ENCODE results near the gene SMO. TPM values are rescaled to one million over a fixed set of nuclear protein-coding genes. Genes with fewer than 3 reads are reported as not detected.

The SMO gene
- total and polyA plus RNA-seq, 9 of the 15 experiments (the other 6 are each of a cell fraction or from before 2014, with no cell fraction given), result 0.05 to 0.13 (median 0.10) TPM; not detected in 5

DNA sequence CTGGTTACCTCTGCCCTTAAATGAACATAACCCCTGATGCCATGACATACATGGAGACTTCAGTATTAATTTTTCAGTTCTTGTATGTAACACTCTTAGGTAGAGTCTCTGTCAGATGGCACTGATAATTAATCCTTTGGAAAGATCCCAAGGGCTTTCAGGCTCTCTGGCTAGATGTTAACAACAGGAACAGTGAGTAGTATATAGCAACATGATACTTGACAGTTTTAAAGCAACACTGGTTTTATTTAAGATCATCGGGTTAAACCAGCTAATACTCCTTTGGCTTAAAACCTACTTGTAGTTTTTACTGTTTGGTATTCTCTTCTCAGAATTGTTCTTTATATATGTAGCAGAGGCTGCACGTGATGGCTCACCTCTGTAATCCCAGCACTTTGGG lies 63.7 kb downstream of the SMO start:
- DNase-seq (ENCODE audit: extremely low read depth in 1 of 4, low spot score in 3 of 4), result no peak
- ChIA-PET POLR2A (interaction anchor here (0.6 to 2.2 kb wide), 2 partner anchors 20 to 27 kb away, joined by 3 to 5 read pairs; partner anchors contain the start of gene AHCYL2), CTCF (ENCODE audit: low intra/inter-chr PET ratio) (no interaction called here)
- BruUV-seq (replicated peaks), result no TSS peak
- H3K4me3 ChIP-seq, result no peak overlapping the region
- H3K4me2 ChIP-seq (ENCODE audit: insufficient read depth, low read length), result no peak overlapping the region
- H3K9me1 ChIP-seq (ENCODE audit: control insufficient read depth, insufficient read depth, low read length), result no peaks in the 10 kb centered on the region
- no peaks in the 10 kb centered on the region for H3K79me2 ChIP-seq (ENCODE audit: control insufficient read depth, insufficient read depth, low read length)
- ATAC-seq, result no peak
- intact Hi-C loops (cut with micrococcal nuclease), result no loop called here
- no peaks in the 10 kb centered on the region for H3K27me3 ChIP-seq (ENCODE audit: control insufficient read depth in 2 of 2, insufficient read depth in 2 of 2, low read length in 2 of 2)
- H4K20me1 ChIP-seq (replicated peaks; ENCODE audit: control insufficient read depth, insufficient read depth, low read length), result no peaks in the 10 kb centered on the region
- no peak for FAIRE-seq
- no peak overlapping the region for H3K9ac ChIP-seq (ENCODE audit: insufficient read depth in 1 of 2, low read depth in 2 of 2, low read length in 2 of 2)
- H3K9me3 ChIP-seq (replicated peaks; ENCODE audit: control insufficient read depth, insufficient read depth, low read depth, low read length), result no peaks in the 10 kb centered on the region
- H3K36me3 ChIP-seq (ENCODE audit: control insufficient read depth, insufficient read depth, low read length), result no peaks in the 10 kb centered on the region
- no peak overlapping the region for H3K27ac ChIP-seq (ENCODE audit: extremely low read depth, low read depth, low read length)
- 7% methylated on average over 2 of the region's 2 CpGs for WGBS (ENCODE audit: insufficient coverage, low coverage, missing lambda C conversion rate)
- in situ Hi-C loops (cut with MboI), result no loop called here
- no peak overlapping the region for H2AFZ ChIP-seq (ENCODE audit: low read depth, low read length)
- H3K4me1 ChIP-seq (replicated peaks in 1 of 2; ENCODE audit: control insufficient read depth in 2 of 2, insufficient read depth in 2 of 2, low read length in 2 of 2), result peaks cover 0 to 4% of the 10 kb centered on the region in 2 experiments; a peak in 1 of 5 replicates
- TF ChIP-seq SP2 (IDR thresholded peaks at IDR 0.05; ENCODE audit: extremely low read depth, low read depth, low read length, poor library complexity, severe bottlenecking) (no peak), GATAD2B (IDR thresholded peaks at IDR 0.05; ENCODE audit: borderline replicate concordance) (no peak), ZBTB8A (IDR thresholded peaks at IDR 0.05; ENCODE audit: partially characterized antibody) (no peak), MTA1 (IDR thresholded peaks at IDR 0.05; ENCODE audit: borderline replicate concordance) (no peak), POLR2AphosphoS2 (IDR thresholded peaks at IDR 0.05; ENCODE audit: low read length) (no peak), ZNF75A (CRISPR knock-in tag; IDR thresholded peaks at IDR 0.05) (no peak)
- TF ChIP-seq, protein P1, sequence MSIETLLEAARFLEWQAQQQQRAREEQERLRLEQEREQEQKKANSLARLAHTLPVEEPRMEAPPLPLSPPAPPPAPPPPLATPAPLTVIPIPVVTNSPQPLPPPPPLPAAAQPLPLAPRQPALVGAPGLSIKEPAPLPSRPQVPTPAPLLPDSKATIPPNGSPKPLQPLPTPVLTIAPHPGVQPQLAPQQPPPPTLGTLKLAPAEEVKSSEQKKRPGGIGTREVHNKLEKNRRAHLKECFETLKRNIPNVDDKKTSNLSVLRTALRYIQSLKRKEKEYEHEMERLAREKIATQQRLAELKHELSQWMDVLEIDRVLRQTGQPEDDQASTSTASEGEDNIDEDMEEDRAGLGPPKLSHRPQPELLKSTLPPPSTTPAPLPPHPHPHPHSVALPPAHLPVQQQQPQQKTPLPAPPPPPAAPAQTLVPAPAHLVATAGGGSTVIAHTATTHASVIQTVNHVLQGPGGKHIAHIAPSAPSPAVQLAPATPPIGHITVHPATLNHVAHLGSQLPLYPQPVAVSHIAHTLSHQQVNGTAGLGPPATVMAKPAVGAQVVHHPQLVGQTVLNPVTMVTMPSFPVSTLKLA (conservative IDR thresholded peaks at IDR 0.05), result no peak
- TF ChIP-seq, protein P2, sequence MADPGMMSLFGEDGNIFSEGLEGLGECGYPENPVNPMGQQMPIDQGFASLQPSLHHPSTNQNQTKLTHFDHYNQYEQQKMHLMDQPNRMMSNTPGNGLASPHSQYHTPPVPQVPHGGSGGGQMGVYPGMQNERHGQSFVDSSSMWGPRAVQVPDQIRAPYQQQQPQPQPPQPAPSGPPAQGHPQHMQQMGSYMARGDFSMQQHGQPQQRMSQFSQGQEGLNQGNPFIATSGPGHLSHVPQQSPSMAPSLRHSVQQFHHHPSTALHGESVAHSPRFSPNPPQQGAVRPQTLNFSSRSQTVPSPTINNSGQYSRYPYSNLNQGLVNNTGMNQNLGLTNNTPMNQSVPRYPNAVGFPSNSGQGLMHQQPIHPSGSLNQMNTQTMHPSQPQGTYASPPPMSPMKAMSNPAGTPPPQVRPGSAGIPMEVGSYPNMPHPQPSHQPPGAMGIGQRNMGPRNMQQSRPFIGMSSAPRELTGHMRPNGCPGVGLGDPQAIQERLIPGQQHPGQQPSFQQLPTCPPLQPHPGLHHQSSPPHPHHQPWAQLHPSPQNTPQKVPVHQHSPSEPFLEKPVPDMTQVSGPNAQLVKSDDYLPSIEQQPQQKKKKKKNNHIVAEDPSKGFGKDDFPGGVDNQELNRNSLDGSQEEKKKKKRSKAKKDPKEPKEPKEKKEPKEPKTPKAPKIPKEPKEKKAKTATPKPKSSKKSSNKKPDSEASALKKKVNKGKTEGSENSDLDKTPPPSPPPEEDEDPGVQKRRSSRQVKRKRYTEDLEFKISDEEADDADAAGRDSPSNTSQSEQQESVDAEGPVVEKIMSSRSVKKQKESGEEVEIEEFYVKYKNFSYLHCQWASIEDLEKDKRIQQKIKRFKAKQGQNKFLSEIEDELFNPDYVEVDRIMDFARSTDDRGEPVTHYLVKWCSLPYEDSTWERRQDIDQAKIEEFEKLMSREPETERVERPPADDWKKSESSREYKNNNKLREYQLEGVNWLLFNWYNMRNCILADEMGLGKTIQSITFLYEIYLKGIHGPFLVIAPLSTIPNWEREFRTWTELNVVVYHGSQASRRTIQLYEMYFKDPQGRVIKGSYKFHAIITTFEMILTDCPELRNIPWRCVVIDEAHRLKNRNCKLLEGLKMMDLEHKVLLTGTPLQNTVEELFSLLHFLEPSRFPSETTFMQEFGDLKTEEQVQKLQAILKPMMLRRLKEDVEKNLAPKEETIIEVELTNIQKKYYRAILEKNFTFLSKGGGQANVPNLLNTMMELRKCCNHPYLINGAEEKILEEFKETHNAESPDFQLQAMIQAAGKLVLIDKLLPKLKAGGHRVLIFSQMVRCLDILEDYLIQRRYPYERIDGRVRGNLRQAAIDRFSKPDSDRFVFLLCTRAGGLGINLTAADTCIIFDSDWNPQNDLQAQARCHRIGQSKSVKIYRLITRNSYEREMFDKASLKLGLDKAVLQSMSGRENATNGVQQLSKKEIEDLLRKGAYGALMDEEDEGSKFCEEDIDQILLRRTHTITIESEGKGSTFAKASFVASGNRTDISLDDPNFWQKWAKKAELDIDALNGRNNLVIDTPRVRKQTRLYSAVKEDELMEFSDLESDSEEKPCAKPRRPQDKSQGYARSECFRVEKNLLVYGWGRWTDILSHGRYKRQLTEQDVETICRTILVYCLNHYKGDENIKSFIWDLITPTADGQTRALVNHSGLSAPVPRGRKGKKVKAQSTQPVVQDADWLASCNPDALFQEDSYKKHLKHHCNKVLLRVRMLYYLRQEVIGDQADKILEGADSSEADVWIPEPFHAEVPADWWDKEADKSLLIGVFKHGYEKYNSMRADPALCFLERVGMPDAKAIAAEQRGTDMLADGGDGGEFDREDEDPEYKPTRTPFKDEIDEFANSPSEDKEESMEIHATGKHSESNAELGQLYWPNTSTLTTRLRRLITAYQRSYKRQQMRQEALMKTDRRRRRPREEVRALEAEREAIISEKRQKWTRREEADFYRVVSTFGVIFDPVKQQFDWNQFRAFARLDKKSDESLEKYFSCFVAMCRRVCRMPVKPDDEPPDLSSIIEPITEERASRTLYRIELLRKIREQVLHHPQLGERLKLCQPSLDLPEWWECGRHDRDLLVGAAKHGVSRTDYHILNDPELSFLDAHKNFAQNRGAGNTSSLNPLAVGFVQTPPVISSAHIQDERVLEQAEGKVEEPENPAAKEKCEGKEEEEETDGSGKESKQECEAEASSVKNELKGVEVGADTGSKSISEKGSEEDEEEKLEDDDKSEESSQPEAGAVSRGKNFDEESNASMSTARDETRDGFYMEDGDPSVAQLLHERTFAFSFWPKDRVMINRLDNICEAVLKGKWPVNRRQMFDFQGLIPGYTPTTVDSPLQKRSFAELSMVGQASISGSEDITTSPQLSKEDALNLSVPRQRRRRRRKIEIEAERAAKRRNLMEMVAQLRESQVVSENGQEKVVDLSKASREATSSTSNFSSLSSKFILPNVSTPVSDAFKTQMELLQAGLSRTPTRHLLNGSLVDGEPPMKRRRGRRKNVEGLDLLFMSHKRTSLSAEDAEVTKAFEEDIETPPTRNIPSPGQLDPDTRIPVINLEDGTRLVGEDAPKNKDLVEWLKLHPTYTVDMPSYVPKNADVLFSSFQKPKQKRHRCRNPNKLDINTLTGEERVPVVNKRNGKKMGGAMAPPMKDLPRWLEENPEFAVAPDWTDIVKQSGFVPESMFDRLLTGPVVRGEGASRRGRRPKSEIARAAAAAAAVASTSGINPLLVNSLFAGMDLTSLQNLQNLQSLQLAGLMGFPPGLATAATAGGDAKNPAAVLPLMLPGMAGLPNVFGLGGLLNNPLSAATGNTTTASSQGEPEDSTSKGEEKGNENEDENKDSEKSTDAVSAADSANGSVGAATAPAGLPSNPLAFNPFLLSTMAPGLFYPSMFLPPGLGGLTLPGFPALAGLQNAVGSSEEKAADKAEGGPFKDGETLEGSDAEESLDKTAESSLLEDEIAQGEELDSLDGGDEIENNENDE (IDR thresholded peaks at IDR 0.05; ENCODE audit: low read depth, low read length), result no peak

Data from K562 (cell line).